Measurements from ENCODE around the gene SLC41A3. TPM values are rescaled to one million over a fixed set of nuclear protein-coding genes. Genes with fewer than 3 reads are reported as not detected.

The SLC41A3 gene
- total and polyA plus RNA-seq, 2 of the 4 experiments (the other 2 are of a cell fraction) = 30.5 to 43.5 TPM

- Histone ChIP-seq H3K18ac (ENCODE audit: low read depth, low read length) (no peak overlapping the region), H3K23ac (ENCODE audit: low read depth, low read length) (no peak overlapping the region), H3K56ac (ENCODE audit: extremely low read depth, insufficient read depth, low read length) (no peak overlapping the region), H3K4me2 (ENCODE audit: low read depth, low read length) (no peak overlapping the region), H3K4me1 (ENCODE audit: control insufficient read depth, insufficient read depth, low read length) (peaks cover 2% of the 10 kb centered on the region; the same call in 1 of the 2 replicates), H3K27ac (ENCODE audit: insufficient read depth, low read length) (no peak overlapping the region), H2BK20ac (ENCODE audit: low read depth, low read length) (no peak overlapping the region), H4K8ac (ENCODE audit: low read depth in 2 of 2, low read length in 2 of 2) (no peak overlapping the region), H3K36me3 (ENCODE audit: control insufficient read depth, insufficient read depth, low read length) (peaks cover 2% of the 10 kb centered on the region; the same call in 1 of the 2 replicates), H3K9me3 (ENCODE audit: control insufficient read depth, insufficient read depth, low read length) (no peaks in the 10 kb centered on the region), H3K79me1 (ENCODE audit: low read depth in 1 of 2, low read length in 2 of 2) (no peaks in the 10 kb centered on the region), H4K20me1 (ENCODE audit: insufficient read depth, low read length) (no peaks in the 10 kb centered on the region), H3K27me3 (ENCODE audit: control insufficient read depth, insufficient read depth, low read length) (no peaks in the 10 kb centered on the region; the same call in 1 of the 2 replicates), H3K14ac (replicated peaks; ENCODE audit: low read depth, low read length) (no peak overlapping the region), H2BK5ac (ENCODE audit: low read depth, low read length, poor library complexity, severe bottlenecking) (no peak overlapping the region), H3K9me1 (ENCODE audit: insufficient read depth, low read length) (no peaks in the 10 kb centered on the region), H2AK9ac (replicated peaks; ENCODE audit: low read depth, low read length, poor library complexity) (no peak overlapping the region), H2BK120ac (ENCODE audit: low read depth, low read length) (no peak overlapping the region), H2BK15ac (ENCODE audit: low read depth, low read length) (no peak overlapping the region), H4K5ac (ENCODE audit: low read depth, low read length) (no peak overlapping the region), H2AFZ (replicated peaks; ENCODE audit: low read length, poor library complexity) (no peak overlapping the region), H3K4ac (ENCODE audit: low read depth, low read length) (no peak overlapping the region), H4K91ac (ENCODE audit: insufficient read depth, low read depth, low read length) (no peak overlapping the region), H3K4me3 (ENCODE audit: insufficient read depth, low read depth, low read length) (no peak overlapping the region), H3K9ac (ENCODE audit: low read depth, low read length) (no peak overlapping the region), H2AK5ac (ENCODE audit: low read depth, low read length) (no peak overlapping the region)
- ChIA-PET POLR2A (ENCODE audit: unreplicated experiment) (no interaction called here), CTCF (no interaction called here)
- no peak for DNase-seq
- intact Hi-C loops (cut with micrococcal nuclease) (no loop called here), dilution Hi-C loops (cut with HindIII; ENCODE audit: low sequenced_read_pairs, unreplicated experiment) (no loop called here), in situ Hi-C loops (cut with MboI; ENCODE audit: low sequenced_read_pairs) (no loop called here)
- ATAC-seq (ENCODE audit: low read depth) = no peak
- BruUV-seq (replicated peaks) = no TSS peak
- no peak for TF ChIP-seq BHLHE40 (IDR thresholded peaks at IDR 0.05; ENCODE audit: low read depth, low read length)
- TF ChIP-seq CTCF (conservative IDR thresholded peaks at IDR 0.05; ENCODE audit: low read depth, low read length) = no peak
- TF ChIP-seq RAD21 (IDR thresholded peaks at IDR 0.05; ENCODE audit: low read length) = no peak
- no peak for TF ChIP-seq POLR2A (IDR thresholded peaks at IDR 0.05; ENCODE audit: low read depth, low read length)
- no peak for TF ChIP-seq CHD1 (IDR thresholded peaks at IDR 0.05; ENCODE audit: low read depth, low read length)
- no peak for TF ChIP-seq SMC3 (IDR thresholded peaks at IDR 0.05; ENCODE audit: low read depth, low read length)
- TF ChIP-seq USF2 (IDR thresholded peaks at IDR 0.05; ENCODE audit: low read depth, low read length) = no peak
- TF ChIP-seq MAFK (IDR thresholded peaks at IDR 0.05; ENCODE audit: low read depth, low read length) = no peak
- TF ChIP-seq CEBPB (IDR thresholded peaks at IDR 0.05; ENCODE audit: low read depth, low read length) = no peak
- TF ChIP-seq FOS (IDR thresholded peaks at IDR 0.05; ENCODE audit: low read depth, low read length) = no peak
- TF ChIP-seq MAZ (IDR thresholded peaks at IDR 0.05; ENCODE audit: borderline replicate concordance, low read depth, low read length) = no peak
- TF ChIP-seq RFX5 (IDR thresholded peaks at IDR 0.05; ENCODE audit: low read depth, low read length) = no peak
- TF ChIP-seq NFE2L2 (IDR thresholded peaks at IDR 0.05; ENCODE audit: low read depth, low read length) = no peak
- TF ChIP-seq ELK1 (IDR thresholded peaks at IDR 0.05; ENCODE audit: borderline replicate concordance, low read depth, low read length) = no peak
- no peak for TF ChIP-seq RCOR1 (IDR thresholded peaks at IDR 0.05; ENCODE audit: insufficient replicate concordance, low read length)
- no peak for TF ChIP-seq MXI1 (IDR thresholded peaks at IDR 0.05; ENCODE audit: borderline replicate concordance, low read depth, low read length)
Measured at GRCh38 chr3:126002189-126002588, 81.7 kb downstream of the SLC41A3 start.

Data from IMR-90 (cell line).